HG03196 (cell line): ENCODE measurements around the gene PI4K2A.

Experiments used
- ATAC-seq: cut with Tn5 transposase; IDR thresholded peaks from one replicate; pipeline ENCODE4 v1.9.1; 2021; ENCODE audit not compliant: unreplicated experiment

Gene PI4K2A

DNA sequence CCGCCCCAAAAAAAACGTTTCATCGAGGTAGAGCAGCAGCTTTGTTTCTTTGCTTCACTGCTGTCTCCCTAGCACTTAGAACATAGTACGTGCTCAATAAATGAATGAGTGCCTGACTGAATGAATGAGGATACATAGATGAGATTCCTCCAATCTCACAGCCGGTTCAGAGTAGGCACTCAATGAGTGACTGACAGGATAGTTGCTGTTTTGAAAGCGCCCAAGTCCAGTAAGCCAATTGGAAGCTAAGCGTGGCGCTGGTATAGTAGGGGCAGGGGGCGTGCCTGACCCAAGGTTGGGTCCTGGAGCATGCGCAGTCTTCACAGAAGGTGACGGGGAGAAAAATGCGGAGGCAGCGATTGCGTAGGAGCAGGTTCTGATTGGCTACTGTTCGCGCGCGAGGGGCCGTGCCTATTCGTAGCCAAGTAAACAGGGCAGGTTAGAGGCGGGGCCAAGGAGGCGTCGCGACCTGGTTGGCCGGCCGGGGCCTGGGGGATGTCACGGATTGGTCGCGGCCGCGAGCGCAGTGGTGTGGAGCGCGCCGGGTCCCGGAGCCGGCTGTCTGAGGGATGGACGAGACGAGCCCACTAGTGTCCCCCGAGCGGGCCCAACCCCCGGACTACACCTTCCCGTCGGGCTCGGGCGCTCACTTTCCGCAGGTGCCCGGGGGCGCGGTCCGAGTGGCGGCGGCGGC lies at the start of gene PI4K2A:
TSS of gene PI4K2A (plus strand) at position 498 of the 694 bp plus-strand sequence. CDS start at position 570, 72 bp downstream.
- ATAC-seq: peak; percentile 98

DNA sequence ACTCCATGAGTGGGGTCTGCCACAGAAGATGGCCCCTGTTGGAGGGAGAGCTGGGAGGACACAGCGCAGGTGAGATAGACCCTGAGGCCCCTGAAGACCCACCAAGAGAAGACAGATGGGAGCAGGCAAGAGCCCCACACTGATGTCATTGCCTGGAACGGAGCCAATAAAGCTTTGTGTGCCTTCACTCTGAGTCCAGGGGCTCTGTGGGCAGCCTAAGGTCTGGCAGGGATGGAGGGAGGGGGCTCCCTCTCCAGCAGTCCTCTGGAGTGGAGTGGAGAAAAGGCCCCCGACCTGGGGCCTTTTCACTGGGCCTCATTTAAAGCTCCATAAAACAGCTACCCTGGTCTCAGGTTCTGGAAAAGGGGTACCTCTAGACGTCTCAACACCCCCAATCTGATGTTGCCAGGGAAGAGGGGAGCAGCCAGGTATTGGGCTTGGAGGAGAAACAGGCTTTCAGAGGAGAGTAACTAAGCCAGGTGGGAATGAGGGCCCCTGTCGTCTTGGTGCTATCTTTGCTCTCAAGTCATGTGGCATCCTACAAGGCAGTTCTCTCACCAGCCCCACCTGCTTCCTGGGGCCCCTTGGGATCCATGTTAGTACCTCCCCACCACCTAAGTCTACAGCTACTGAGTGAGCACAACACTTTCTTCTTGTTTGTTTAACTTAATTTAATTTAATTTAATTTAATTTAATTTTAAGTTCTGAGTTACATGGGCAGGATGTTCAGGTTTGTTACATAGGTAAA lies 49.5 kb upstream of the PI4K2A start:
- no peak for ATAC-seq

DNA sequence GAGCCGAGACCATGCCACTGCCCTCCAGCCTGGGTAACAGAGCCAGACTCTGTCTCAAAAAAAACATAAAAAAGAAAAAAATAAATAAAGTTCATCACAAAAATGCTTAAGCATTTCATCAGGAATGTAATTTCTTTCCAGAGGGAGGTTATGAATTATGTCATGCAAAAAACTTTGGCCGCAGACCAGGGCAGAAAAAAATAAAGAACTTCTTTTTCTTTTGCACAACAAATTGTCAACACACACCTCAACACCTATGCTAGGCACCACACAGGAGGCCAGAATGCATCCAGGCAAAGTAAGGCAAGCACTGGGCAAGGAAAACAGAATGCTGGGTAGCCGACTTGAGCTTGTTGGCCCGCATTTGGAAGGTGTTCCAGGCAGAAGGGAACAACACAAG lies 47.0 kb upstream of the PI4K2A start:
- no peak for ATAC-seq

DNA sequence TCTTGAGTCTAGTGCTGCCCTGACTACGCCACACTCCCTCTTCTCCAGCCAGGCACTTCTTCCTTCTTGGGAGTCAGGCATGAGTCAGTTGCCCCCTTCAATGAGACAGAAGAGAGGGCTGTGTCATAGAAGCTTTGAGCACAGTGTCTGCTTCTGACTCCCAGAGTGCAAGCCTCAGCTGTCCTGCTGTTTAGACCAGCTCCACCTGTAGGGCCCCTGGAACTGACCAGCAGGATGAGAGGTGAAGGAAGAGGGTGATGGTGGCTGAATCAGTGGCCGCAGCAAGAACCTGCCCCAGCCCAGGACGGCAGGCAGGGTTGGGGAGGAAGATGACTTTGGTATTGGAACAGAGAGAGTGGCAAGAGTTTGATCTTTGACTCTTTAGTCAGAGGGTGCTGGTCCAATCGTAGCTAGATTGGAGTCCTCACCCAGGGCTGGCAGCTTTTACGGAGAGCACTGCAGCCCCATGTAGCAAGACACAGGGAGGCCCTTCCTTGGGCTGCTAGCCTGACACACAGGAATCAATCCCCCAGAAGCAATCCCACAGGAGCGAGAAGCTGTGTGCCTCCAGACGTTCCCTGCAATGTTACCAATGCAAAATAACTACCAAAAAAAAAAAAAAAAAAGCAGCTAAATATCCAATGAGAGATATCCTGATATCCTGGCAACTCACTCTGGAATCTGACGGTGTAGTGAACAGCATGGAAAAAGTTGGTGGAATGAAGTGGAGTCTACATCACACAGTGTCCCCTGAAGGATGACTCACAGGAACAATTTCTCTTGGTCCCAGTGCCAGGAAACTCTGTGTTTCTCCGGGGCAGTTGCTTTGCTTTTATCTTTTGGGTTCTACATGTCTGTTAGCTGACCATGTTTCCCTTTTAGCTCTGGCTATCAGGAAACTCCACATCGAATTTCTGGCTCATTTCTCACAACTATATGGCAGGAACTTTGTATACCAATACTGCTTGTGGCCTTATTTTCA lies 44.1 kb upstream of the PI4K2A start:
- no peak for ATAC-seq

DNA sequence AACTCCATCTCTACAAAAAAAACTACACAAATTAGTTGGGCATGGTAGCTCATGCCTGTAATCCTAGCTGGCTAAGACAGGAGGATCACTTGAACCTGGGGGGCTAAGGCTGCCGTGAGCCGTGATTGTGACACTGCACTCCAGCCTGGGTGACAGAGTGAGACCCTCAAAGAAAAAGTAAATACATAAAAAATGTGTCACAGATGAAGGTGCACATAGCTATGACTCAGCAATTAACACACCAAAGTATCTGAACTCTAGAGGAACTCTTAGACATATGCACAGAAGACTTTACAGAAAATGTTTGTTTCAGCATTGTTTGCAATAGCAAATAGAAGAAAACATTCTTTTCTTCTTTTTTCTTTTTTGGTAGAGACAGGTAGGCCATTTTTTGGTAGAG lies 42.7 kb upstream of the PI4K2A start:
- ATAC-seq: no peak

DNA sequence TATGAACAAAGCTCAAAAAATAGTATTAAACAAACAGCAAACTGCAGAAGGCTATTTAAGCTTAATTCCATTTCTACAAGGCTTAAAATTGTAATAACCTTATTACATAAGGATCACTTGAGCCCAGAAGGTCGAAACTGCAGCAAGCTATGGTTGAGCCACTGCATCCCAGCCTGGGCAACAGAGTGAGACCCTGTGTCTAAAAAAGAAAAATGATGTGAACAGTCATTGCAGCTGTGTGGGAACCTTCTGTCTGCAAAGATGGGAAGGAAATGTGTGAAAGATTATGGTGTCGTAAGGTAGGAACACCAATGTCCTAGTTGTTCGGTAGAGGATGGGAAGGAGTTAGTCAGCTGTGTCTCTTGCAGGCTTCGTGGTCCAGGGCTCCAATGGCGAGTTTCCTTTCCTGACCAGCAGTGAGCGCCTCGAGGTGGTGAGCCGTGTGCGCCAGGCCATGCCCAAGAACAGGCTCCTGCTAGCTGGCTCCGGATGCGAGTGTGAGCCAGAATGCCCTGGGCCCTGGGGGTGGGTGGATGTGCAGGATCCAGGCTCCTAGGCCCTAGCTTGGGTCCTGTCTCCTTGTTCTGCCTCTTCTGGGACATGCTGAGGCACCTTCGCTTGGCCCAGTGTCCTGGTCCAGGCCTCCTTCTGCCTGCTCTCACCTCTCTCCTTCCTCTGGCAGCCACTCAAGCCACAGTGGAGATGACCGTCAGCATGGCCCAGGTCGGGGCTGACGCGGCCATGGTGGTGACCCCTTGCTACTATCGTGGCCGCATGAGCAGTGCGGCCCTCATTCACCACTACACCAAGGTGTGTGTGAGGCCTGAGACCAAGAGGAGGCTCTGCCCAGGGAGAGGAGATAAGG lies 41.8 kb upstream of the PI4K2A start:
- ATAC-seq: no peak

DNA sequence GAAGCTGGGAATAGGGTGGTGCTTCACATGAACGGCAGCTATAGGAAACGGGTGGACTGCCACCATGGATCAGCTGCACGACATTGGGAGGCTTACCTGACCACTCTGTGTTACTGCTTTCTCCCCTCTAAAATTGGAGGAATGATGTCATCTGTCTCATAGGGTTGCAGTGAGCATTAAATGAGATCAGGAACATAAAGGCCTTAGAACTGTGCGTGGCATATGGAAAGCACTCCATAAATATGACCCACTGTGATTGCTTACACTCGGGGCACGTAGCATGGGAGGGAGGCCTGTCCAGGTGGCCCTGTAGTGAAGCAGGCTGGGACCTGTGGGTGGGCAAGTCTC lies 41.2 kb upstream of the PI4K2A start:
- ATAC-seq: no peak

DNA sequence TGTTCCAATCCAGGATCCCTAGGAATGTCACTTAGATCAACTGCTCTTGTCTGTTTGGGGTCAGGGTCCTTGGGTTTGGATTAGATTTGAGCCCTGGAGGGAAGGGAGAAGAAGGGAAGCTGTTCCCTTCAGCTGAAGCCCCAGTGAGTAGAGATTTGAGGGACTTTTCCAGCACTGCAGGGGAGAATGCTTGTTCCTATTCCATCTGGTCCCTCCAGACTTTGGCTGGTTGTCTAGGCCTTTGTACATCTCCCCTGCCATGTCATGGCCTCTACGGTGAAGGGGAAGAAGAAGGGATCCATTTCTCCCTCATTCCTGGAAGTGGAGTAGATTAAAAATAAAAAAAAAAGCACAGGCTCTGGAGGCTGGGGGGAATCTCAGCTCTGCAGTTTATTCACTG lies 39.9 kb upstream of the PI4K2A start:
- no peak for ATAC-seq

DNA sequence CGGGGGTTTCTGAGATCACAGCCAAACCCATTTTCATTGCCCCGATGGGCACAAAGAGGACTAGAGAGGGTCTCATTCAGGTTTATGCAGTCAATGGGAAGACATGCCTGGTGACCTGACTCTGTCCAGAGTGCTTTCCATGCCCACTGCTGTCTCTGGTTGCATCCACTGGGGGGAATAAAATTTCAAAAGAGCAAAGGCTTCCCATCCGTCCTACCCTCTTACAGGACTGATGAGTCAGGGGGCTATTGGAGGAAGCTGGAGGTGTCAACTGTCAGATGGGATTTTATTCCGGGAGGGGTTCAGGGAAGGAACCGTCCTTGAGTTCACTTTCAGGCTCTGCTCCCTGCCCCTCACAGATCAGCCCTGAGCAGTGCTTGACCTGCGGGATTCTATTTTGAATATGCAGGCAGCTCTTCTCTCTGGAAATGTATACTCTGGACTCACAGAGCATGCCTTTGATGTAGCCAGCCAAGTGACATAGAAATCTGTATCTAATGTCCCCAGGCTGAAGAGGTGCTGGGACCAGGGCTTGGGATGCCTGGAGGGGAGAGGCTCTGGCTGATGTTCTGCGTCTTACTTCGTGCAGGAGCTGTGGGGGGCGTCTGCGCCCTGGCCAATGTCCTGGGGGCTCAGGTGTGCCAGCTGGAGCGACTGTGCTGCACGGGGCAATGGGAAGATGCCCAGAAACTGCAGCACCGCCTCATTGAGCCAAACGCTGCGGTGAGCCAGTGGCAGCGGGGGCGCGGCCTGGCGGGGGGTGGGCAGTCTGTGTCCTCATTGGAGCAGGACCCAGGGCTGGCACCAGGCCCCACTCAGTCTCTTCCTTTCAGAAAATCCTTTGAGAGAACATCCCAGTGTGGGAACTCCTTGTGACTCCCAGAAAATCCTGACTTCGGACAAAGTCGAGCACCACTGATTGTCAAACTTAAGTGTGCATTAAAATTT lies 38.9 kb upstream of the PI4K2A start:
- ATAC-seq: no peak

DNA sequence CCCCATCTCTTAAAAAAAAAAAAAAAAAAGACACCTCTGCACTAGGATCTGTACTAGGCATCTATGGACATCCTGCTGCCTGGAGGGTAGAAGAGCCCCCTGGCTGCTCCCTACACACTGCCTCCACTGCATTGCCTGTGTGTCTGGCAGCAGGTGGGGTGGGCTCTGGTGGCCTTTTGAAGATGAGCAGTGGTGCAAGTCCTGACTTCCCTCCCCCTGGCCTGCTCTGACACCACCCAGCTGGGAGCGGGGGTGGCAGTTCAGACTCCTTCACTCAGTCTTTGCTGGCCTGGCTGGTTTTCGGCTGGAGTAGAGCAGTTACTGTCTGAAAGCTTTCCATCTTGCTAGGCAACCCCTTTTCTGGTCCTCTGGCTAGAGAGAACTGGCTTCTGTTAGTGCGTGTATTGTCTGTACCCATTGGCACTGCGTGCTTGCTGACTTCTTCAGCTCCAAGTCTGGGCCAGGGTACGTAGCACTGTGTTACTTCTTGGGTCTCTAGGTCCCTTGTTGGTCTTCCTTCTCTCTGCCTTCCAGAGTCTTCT lies 33.3 kb upstream of the PI4K2A start:
- ATAC-seq: no peak

DNA sequence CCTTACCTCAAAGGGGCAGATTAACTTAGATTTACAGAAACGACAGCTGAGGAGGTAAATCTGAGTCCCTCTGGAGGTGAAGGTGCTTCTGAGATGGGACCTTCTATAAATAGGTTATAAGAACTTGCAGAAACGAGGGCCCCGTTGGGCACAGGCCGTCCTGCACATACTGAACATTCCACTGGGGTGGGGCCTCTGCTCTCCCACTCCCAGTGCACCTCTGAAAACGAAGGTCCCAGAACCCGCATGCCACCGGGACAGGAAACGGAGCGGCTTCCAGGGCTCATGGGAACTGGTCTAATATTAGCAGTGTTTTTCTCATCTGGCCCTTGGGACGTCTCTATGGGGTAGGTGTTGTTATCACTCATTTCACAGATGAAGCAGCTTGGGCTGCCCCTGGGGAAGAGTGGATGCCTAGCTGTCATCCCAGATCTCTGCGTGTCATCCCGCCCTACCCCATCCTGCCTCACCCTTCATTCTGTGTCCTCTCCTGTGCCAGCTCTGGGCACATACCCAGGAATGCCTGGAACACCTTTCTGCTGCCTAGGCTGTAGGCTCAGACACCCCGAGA lies 31.4 kb upstream of the PI4K2A start:
- ATAC-seq: no peak

DNA sequence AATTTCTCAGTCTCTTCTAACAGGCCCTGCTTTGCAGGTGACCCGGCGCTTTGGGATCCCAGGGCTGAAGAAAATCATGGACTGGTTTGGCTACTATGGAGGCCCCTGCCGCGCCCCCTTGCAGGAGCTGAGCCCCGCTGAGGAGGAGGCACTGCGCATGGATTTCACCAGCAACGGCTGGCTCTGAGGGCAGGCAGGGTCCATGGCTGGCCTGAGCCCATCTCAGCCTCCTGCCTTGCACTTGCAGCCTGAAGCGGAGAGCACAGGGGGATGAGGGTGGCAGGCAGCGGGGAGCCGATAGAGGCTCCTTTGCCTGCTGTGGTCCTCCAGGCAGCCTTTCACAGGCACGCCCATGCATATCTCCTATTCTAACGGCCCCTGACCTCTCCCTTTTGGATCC lies 29.0 kb upstream of the PI4K2A start:
- no peak for ATAC-seq

DNA sequence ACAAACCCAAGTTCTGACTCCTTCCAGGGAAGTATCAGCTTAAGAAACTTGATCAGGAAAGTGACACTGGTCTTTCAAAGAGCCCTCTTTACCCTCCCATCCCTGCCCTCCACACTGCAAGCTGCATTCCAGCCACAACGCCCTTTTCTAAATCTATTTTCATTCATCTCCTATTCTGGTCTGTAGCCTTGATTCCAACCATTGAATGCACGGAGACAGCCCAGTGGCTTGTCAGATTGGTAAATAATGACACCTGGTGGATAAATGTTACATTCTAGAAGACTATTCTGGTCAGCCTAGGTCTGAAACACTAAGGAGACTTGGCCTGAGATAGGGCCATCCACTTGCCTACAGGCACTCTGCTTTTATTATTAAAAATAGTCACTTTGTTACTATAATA lies 28.1 kb upstream of the PI4K2A start:
- no peak for ATAC-seq

DNA sequence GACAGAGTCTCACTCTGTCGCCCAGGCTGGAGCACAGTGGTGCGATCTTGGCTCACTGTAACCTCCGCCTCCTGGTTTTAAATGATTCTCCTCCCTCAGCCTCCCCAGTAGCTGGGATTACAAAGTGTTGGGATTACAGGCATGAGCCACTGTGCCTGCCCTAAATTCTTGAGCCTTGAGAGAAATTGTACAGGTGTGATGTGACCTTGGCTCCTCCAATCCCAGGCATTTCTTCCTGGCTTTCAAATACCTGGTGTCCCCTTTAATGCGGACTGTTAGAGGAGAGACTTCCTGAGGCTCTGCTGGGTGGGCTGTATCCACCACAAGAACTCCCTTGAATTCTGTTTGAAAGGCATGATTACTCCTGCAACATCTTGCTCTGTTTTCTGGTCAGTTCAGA lies 22.2 kb upstream of the PI4K2A start:
- no peak for ATAC-seq

DNA sequence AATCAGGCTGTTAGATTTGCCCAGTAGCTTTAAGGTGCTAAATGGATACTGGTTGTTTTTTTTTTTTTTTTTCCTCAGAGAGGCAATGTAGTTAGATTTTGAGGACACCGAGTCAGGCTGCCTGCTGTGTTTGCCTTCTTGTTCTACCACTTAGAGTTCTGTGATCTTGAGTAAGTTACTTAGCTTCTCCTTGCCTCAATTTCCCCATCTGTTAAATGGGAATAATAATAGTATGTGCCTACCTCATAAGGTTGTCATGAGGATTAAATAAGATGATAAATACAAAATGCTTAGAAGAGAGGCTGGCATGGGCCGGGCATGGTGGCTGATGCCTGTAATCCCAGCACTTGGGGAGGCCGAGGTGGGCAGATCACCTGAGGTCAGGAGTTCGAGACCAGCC lies 21.7 kb upstream of the PI4K2A start:
- no peak for ATAC-seq

DNA sequence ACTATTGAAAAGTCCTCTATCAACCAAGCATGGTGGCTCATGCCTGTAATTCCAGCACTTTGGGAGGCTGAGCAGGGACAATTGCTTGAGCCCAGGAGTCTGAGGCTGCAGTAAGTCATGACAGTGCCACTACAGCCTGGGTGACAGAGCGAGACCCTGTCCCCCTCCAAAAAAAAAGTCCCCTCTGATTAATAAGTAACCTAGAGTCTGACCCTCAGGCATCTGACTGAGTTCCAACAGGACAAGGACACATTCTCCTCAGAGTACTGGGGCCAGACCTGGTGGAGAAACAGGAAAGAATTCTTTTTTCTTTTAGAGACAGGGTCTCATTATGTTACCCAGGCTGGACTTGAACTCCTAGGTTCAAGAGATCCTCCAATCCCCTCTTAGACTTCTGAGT lies 17.2 kb upstream of the PI4K2A start:
- no peak for ATAC-seq

DNA sequence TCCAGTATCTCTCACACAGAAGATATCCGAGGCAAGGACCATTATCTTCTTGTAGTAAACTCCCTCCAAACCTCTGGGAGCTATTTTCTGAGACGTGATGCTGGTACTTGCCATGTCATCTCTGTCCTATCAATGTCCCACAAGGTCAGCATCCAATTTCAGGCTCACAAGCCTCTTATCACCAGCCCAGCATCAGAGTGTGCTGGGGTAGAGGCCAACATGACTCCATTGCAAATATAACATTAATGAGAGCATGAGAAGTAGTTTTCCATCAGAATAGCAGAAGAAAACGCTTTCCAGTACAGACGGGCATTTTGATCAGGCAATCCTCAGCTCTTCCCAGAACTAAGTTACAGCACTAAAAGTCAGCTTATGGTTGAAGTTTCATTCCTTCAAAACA lies 12.7 kb upstream of the PI4K2A start:
- no peak for ATAC-seq

DNA sequence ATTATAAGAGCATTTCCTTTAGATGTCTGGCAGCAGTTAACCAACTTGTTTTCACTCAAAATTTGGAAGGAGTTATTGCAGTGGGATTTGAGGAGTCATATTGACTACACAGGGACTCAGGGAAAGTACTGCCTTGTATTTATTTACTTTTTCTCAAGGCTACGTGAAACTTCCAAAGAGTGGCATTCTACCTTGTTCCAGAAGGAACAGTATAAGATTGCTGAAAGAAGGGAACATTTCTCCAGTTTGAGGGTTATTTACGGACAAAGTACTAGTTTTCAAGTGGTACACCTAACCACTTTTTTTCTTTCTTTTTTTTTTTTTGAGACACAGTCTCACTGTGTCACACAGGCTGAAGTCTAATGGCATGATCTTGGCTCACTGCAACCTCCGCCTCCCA lies 12.2 kb upstream of the PI4K2A start:
- no peak for ATAC-seq

DNA sequence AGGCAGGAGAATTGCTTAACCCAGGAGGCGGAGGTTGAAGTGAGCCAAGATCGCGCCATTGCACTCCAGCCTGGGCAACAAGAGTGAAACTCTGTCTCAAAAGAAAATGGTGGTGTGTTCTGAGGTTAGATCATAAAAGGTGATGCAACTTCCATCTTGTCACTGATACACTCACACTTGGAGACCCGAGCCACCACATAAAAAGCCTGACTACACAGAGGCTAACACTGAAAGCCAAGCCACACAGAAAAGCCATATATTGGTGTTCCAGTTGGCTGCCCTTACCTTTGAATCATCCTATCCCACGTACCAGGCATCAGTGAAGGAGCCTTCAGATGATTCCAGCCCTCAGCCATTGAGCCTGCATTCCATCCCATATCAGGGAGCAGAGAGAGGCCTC lies 11.2 kb upstream of the PI4K2A start:
- no peak for ATAC-seq
